HG02642 (cell line): ENCODE data around the gene GPC3.

Experiments
- ATAC-seq: cut with Tn5 transposase; IDR thresholded peaks from one replicate; pipeline ENCODE4 v1.9.1; 2021; ENCODE audit warnings: mild to moderate bottlenecking; ENCODE audit not compliant: unreplicated experiment, poor library complexity

The GPC3 gene

DNA sequence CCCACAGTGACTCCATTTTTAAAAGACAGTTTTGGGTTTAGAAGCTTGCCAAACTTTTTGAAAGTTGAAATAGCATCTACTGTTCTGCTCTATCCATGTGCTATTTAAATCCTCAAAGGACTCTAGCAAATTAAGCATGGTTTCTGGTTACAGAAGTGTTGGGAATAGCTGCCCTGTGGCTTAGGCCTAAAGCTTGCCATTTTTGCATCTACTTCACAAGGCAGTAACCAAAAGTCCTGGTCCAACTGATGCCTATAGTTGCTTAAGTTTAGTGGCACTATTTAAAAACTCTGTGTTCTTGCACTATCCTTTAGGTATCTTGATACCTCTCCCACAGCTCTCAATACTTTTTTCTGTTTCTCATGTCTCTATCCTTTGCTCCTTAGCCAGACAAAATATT is 319.1 kb downstream of the GPC3 start:
- ATAC-seq: no peak

GRCh38 chrX:133661962-133662839 is 323.2 kb downstream of the GPC3 start:
- no peak for ATAC-seq

GRCh38 chrX:133660281-133660680 is 325.1 kb downstream of the GPC3 start:
- ATAC-seq: no peak

DNA sequence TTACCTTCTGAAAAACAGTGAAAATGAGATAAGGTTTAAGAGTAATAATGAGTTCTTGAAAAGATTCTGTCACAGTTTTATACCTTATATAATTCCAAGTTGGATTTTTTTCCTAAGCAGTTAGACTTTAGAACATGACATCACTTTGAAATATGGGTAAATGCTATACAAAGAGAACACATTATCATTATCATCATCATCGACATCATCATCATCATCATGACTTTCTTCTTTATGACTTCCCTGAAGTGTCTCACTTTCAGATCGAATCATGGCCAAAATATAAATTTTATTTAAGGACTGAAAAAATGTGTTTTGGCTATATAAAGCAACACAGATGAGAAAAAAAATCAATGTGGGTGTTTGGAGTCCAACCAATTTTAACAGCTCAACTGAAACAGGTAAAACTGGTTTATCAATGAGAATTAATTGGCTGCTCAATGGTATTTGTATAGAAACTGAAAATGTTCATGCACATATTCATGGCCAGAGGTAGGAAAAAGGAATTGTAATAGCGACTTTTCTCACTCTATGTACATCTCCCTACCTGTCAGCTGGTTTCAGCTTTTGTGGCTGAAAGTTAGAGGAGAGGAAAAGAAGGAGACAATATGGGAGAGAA is 327.0 kb downstream of the GPC3 start:
- no peak for ATAC-seq

GRCh38 chrX:133655275-133656265 is 329.8 kb downstream of the GPC3 start:
- ATAC-seq: no peak

GRCh38 chrX:133654811-133655210 is 330.6 kb downstream of the GPC3 start:
- no peak for ATAC-seq

DNA sequence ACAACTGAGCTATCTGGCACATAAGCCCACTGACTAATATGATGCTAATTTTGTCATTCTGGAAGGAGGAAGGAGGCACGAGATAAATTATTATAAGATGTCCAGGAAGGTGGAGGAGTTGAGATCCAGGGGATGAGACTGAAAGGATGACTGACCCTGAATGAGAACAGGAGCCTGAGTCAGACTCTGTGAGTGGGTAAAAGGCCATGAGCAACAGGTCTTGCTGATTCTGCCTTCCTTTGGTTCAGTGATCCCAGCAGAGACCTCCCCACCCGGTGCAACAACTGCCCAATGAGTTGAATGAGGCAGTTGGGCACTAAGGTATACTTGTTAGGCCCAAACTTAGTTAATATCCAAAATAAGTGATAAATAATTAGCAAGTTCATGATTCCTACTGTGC is 332.0 kb downstream of the GPC3 start:
- ATAC-seq: no peak

DNA sequence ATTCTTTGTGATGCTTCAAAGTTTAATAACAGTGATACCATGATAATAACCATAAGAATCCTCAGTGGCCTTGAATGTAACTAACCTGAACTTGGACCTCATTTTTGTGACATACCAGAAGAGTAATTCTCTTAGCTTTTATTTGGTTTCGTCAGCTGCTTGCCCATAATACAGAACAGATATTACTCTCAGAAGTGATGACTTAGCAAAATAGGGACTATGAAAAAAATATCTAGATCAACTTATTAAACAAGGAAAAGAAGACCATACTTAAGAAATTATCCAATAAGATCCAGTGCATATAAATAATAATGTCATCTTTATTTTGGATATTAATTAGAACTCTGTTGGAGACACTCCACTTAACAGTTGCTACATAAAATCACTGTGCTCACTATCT is 333.2 kb downstream of the GPC3 start:
- no peak for ATAC-seq

- no peak for ATAC-seq
These were observed 335.2 kb downstream of the GPC3 start for GRCh38 chrX:133650239-133650638.

DNA sequence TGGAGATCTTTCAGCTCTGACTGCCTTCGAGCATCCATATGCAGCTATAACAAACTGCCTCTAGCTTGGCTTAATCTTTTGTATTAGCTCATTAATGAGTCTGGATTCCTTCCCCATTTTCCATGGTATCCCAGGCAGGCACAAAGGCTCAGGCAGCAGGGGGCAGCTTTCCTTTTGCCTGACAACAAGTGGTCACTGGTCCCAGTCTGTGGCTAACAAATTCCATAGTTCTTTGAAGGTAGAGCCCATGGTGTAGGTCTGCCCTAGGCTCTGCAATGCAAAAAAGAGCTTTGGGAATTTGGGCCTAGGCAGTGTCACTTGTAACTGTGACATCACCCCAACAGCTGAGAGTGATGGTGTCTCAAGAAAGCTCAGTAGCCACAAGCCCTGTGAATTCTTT is 335.7 kb downstream of the GPC3 start:
- no peak for ATAC-seq

- no peak for ATAC-seq
These were observed 336.8 kb downstream of the GPC3 start for GRCh38 chrX:133648594-133648993.

DNA sequence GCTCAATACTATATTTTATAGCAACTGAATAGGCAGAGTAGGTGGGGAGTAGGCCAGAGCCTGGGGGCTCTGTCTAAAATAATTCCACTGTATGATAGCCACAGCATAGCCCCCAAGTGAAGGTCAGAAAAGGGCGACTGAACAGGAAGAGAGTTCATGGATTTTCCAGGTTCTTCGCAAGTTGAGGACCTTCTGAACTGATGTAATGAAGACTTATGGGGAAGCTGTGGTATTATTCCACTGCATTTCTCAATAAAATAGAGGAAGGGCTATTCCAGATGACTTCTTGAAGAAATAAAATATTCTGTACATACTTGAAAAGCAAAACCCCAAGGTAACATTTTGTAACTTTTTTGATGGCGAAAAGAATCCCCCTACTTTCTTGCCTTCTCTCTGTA is 338.7 kb downstream of the GPC3 start:
- no peak for ATAC-seq

DNA sequence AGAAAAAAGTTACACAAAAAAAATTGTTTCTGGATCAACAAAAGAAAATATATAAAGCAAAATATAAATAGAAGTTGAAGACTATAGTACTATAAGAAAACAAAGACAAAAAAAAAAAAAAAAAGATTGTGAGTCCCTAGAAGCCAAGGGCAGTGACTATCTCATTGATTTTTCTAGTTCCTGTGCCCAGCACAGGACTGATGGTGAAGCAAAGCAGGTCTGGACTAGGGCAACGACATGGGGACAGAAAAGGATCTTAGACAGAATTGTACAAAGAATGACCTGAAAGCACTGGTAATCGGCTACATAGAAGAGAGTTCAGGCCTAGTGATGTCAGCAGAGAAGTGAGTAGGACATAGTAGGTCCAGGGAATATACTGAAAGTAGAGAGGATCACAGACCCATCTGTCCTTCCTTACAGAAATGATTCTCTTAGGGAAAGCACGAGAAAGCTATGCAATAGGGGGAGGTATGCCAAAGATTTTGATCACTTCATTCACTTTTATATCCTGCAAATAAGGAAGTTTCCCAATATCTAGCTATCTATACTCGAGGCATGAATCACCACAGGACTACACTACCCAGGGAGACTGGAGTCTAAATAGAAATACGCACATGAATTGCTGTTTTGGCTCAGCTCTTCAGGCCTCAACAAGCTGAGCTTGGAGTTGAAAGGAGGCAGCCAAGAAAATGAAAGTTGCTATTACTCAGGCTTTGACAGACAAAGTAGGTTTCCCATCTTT is 339.2 kb downstream of the GPC3 start:
- no peak for ATAC-seq

DNA sequence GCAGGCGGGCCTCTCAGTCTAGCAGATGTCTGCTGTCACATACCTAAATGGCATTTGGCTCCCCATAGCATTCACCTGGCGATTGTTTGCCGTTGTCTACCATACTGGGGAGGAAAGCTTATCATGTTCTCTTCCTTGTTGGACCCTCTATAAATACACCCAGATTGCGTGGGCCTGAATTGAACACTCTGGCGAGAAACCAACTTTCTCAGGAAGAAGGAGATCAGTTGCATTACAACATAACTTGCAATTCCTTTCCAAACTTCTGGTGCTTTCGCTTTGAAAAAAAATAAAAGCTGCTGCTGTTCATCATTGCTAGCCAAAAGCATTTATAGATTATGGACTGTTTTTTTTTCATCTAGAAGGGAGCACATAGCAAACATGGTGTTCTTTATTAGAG is 340.1 kb downstream of the GPC3 start:
- no peak for ATAC-seq

- no peak for ATAC-seq
These were observed 345.0 kb downstream of the GPC3 start for GRCh38 chrX:133640161-133641015.

DNA sequence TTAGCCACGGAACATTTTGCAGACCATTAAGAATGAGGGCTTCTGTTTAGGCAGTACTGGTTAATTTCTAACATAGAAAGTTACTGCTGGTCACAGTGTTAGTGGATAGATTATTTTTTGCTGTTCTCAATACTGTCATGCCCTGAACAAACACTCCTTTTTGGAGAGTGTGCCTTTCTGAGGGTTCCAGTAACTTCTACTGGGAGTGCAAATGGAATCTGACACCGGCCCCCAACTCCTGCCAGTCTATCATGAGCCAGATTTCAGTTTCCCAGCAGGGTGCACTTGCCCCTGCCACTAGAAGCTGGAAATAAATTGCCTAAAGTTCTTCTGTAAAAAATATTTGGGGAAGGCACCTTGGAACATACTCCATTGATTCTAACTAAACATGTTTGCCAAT is 345.7 kb downstream of the GPC3 start:
- ATAC-seq: no peak

DNA sequence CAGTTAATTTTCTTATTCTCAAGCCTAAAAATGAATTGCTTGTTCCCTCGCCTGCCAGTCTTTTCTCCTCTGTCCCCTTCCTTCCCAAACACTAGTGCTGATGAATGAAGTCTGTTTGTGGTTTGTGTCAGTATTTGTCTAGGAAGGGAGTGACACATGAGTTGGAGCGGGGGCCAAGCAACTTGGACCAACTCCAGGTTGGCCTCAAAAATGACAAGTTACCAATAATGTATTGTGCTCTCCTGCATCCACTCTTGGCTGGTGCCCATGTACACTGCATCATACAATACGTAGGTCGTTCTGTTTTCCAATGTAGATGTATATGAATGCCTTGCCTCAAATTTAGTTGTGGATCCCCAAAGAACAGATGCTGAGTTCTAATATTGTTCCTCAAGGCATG is 347.1 kb downstream of the GPC3 start:
- ATAC-seq: no peak

DNA sequence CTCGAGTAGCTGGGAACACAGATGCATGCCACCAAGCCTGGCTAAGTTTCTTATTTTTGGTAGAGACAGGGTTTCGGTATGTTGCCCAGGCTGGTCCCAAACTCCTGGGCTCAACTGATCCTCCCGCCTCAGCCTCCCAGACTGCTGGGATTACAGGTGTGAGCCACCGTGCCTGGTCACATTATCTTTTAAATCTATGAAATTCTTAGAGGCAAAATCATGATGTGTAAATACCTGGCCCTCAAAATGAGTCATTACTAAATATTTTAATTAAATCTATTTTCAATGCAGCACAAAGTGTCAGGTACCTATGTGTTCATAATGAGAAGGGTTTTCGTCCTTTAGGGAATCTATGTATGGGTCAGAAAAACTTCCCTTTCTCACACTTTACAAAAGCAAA is 347.6 kb downstream of the GPC3 start:
- ATAC-seq: no peak

GRCh38 chrX:133636009-133636408 is 349.4 kb downstream of the GPC3 start:
- ATAC-seq: no peak
